Measurements from ENCODE around the gene MAP4. TPM values are rescaled to one million over a fixed set of nuclear protein-coding genes. Genes with fewer than 3 reads are reported as not detected.
A peak's percentile ranks its signal among the peaks of the same experiment; 100 is the strongest.

Gene MAP4
- total RNA-seq, 2 donors from 2014 or later = 152 to 169 TPM

DNA sequence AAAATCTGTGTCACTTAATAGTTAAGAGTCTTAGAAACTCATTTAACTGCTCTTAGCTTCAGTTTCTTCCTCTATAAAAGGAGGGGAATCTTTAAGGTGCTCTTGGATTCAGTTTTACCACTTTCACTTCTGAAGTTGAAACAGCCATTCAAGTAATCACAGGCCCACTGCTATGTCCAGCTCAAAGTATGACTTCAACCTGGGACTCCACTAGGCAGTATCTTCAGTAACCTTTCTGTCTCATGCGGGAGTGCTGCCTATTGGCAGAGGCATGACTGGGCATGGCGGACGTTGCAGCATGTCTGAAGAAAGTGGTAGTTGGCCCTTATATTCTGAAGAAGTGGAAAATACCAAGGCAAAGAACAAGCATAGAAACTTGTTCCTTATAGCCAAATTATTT, 121.0 kb downstream of the MAP4 start:
- H3K27ac Mint-ChIP-seq = no peak overlapping the region
- H3K27ac ChIP-seq (ENCODE audit: low read depth, low read length) = no peak overlapping the region
- peaks cover 43% of the 10 kb centered on the region for H3K36me3 Mint-ChIP-seq (ENCODE audit: low read depth)
- H3K9me3 ChIP-seq (ENCODE audit: control insufficient read depth, low read length) = no peaks in the 10 kb centered on the region
- no peaks in the 10 kb centered on the region for H3K27me3 Mint-ChIP-seq (ENCODE audit: insufficient read depth)
- H3K9ac ChIP-seq (ENCODE audit: extremely low read depth, low read length, poor library complexity, severe bottlenecking) = no peak overlapping the region
- no peak overlapping the region for H3K4me3 Mint-ChIP-seq
- no peaks in the 10 kb centered on the region for H3K9me3 Mint-ChIP-seq
- 95% methylated on average over 3 of the region's 3 CpGs; no CpG with 5 or more reads in 1 of the 2 experiments for WGBS, 2 experiments (ENCODE audit: insufficient coverage in 1 of 2, insufficient read length in 1 of 2)
- H3K36me3 ChIP-seq (ENCODE audit: control insufficient read depth, insufficient read depth, low read length) = peaks cover 78% of the 10 kb centered on the region
- no peak for DNase-seq
- H3K4me1 ChIP-seq (ENCODE audit: control insufficient read depth, insufficient read depth, low read length) = peaks cover 16% of the 10 kb centered on the region
- peaks cover 33% of the 10 kb centered on the region for H3K4me1 Mint-ChIP-seq
- no peaks in the 10 kb centered on the region for H3K27me3 ChIP-seq (ENCODE audit: control insufficient read depth, insufficient read depth, low read length, poor library complexity, severe bottlenecking)
- no peak for TF ChIP-seq CTCF (conservative IDR thresholded peaks at IDR 0.05)
- no peak overlapping the region for H3K4me3 ChIP-seq (ENCODE audit: low read length)

DNA sequence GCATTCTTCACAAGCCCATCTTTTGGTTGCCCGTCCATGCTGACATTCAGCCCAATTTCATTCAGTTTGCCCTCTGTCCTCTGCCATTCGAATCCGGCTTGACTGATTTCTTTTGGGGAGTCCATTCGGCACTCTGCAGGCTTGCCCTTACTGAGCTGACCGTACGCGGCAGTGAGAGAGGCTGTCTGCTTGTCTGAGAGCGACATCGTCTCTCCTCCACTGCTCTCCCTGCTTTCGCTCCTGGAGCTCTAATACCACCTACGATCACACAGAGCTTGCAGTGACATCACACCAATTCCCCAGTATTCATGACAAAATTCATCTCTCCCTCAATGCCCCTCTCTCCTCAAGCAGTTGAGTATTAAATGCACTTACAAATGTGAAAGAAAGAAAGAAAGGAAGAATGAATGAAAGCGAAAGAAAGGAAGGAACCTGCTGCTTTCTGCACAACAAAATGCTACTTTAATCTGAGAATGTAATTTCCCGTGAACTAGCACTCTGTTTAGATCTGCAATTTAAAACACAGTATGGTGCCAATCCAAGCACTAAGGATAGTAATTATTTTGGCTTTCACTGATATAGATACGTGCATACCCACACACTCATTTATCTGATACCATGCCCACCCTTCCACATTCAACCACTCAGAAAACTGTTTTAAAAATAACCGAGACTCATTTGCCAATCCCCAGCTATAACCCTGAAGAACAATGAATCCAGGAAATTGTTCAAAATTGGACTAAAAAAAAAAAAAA, 123.8 kb downstream of the MAP4 start:
- DNase-seq = no peak
- Histone ChIP-seq H3K9ac (ENCODE audit: extremely low read depth, low read length, poor library complexity, severe bottlenecking) (no peak overlapping the region), H3K36me3 (ENCODE audit: control insufficient read depth, insufficient read depth, low read length) (peaks cover 76% of the 10 kb centered on the region), H3K4me3 (ENCODE audit: low read length) (no peak overlapping the region), H3K9me3 (ENCODE audit: control insufficient read depth, low read length) (peaks cover 12% of the 10 kb centered on the region), H3K4me1 (ENCODE audit: control insufficient read depth, insufficient read depth, low read length) (peaks cover 16% of the 10 kb centered on the region), H3K27me3 (ENCODE audit: control insufficient read depth, insufficient read depth, low read length, poor library complexity, severe bottlenecking) (no peaks in the 10 kb centered on the region), H3K27ac (ENCODE audit: low read depth, low read length) (peak overlapping the region; percentile 99)
- Mint-ChIP-seq H3K36me3 (ENCODE audit: low read depth) (peaks cover 47% of the 10 kb centered on the region), H3K4me3 (no peak overlapping the region), H3K27me3 (ENCODE audit: insufficient read depth) (no peaks in the 10 kb centered on the region), H3K9me3 (peaks cover 2% of the 10 kb centered on the region), H3K4me1 (peaks cover 40% of the 10 kb centered on the region), H3K27ac (no peak overlapping the region)
- 86 to 88% methylated on average over 12 to 15 of the region's 15 CpGs for WGBS, 2 experiments (ENCODE audit: insufficient coverage in 1 of 2, insufficient read length in 1 of 2)
- no peak for TF ChIP-seq CTCF (conservative IDR thresholded peaks at IDR 0.05)

DNA sequence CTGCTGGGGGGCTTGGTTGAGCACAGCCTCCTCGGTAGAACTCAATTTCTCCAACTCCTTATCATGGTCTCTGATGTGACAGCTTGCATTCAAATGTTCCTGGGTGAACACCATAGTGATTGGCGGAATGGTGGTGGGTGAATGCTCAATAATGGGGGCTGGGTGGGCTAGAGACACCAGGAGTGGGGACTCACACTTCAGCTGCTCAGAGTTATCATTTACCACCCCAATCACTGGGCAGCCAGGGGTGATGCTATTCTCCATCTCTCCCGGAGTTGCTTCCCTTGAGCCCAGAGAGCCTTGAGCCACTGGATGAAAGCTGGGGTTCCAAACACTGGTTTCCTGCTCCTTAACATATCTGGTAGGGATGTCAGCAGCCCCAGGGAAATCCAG, 124.6 kb downstream of the MAP4 start:
- Histone ChIP-seq H3K27me3 (ENCODE audit: control insufficient read depth, insufficient read depth, low read length, poor library complexity, severe bottlenecking) (no peaks in the 10 kb centered on the region), H3K4me3 (ENCODE audit: low read length) (no peak overlapping the region), H3K9me3 (ENCODE audit: control insufficient read depth, low read length) (peaks cover 12% of the 10 kb centered on the region), H3K36me3 (ENCODE audit: control insufficient read depth, insufficient read depth, low read length) (peaks cover 70% of the 10 kb centered on the region), H3K27ac (ENCODE audit: low read depth, low read length) (peak overlapping the region; percentile 99), H3K9ac (ENCODE audit: extremely low read depth, low read length, poor library complexity, severe bottlenecking) (no peak overlapping the region), H3K4me1 (ENCODE audit: control insufficient read depth, insufficient read depth, low read length) (peaks cover 16% of the 10 kb centered on the region)
- WGBS, 2 experiments (ENCODE audit: insufficient coverage in 1 of 2, insufficient read length in 1 of 2) = 80 to 95% methylated on average over 1 to 3 of the region's 3 CpGs
- Mint-ChIP-seq H3K36me3 (ENCODE audit: low read depth) (peaks cover 46% of the 10 kb centered on the region), H3K27ac (no peak overlapping the region), H3K4me3 (no peak overlapping the region), H3K27me3 (ENCODE audit: insufficient read depth) (no peaks in the 10 kb centered on the region), H3K4me1 (peaks cover 40% of the 10 kb centered on the region), H3K9me3 (peaks cover 2% of the 10 kb centered on the region)
- TF ChIP-seq CTCF (conservative IDR thresholded peaks at IDR 0.05) = no peak
- no peak for DNase-seq
